GM12892 (cell line): Measurements from ENCODE around the gene EEF1G.

Experiments
- POLR2A ChIP-seq: IDR thresholded peaks from 2 replicates; pipeline ENCODE4 v1.6.1; 2011; ENCODE audit warnings: low read depth, low read length, control low read depth
- POLR2AphosphoS5 ChIP-seq: IDR thresholded peaks from 2 replicates; pipeline ENCODE4 v1.6.1; 2011; ENCODE audit warnings: low read depth, low read length, control low read depth
- TAF1 ChIP-seq: IDR thresholded peaks from 2 replicates; pipeline ENCODE4 v1.6.1; 2011; ENCODE audit warnings: low read depth, mild to moderate bottlenecking, control low read depth, low read length, borderline replicate concordance

GRCh38 chr11:62554387-62555167 is 19.1 kb downstream of the EEF1G start:
- TF ChIP-seq POLR2A (no peak), POLR2AphosphoS5 (no peak), TAF1 (no peak)
